GM18861 (cell line): Measurements from ENCODE around the gene USP30.

Experiments used
- ATAC-seq: cut with Tn5 transposase; IDR thresholded peaks from one replicate; pipeline ENCODE4 v1.9.1; 2021; ENCODE audit not compliant: unreplicated experiment

Gene USP30

DNA sequence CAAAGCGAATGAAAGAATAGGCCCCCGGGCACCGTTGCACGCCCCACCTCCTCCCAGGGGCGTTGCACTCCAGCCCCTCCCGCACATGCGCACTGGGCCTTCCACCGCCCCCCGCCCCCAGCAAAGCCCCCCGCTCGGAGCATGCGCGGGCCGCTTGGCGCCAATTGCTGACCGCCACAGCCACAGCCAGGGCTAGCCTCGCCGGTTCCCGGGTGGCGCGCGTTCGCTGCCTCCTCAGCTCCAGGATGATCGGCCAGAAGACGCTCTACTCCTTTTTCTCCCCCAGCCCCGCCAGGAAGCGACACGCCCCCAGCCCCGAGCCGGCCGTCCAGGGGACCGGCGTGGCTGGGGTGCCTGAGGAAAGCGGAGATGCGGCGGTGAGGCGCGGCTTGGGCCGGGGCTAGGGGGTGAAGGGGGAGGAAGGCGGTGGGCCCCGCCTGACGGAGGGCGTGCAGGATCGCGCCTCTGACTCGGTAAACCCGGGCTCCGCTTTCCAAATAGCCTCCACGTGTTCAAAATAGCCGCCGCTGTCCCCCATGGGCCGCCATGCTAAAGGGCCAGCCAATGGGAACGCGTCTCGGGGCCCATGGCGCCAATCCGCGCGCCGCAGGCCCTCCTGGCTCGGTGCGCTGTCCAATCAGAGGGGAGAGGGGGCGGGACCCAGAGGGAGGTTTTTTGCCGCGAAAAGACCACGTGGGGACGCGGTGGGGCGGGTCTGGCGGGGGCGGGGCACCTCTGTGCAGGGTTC is 45.2 kb downstream of the USP30 start, which contains the start of gene UNG:
Gene UNG, plus strand, starts transcription at position 163 of the 748 bp plus-strand sequence. Its CDS starts 83 bp downstream, at position 246.
- ATAC-seq: peak; percentile 81

DNA sequence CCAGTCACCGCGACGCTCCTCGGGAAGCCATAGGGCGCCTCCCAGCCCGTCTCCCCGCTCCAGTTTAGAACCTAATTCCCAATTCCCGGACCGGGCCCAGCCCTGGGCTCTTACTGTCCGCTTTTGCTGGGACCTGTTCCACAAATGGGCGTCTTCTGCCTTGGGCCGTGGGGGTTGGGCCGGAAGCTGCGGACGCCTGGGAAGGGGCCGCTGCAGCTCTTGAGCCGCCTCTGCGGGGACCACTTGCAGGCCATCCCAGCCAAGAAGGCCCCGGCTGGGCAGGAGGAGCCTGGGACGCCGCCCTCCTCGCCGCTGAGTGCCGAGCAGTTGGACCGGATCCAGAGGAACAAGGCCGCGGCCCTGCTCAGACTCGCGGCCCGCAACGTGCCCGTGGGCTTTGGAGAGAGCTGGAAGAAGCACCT is 45.8 kb downstream of the USP30 start:
- ATAC-seq: peak; percentile 16

DNA sequence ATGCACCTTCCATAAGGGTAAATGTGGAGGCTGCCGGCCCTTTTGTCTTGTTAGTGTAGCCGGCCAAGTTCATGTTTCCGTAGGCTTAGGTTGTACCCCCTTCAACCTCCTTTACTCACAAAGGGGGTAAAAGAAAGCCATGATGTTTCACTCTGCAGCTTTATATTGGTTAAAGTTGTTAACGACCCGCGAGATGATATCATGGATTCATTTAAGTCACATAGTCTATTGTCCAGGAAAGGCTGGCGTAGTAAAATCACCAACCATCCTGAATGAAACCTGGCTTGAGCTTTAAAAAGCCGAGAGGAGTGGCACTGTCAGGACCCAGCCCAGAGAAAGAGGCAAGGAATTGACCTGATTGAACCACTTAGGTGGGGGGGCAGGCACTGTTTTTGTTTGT is 46.3 kb downstream of the USP30 start:
- no peak for ATAC-seq

DNA sequence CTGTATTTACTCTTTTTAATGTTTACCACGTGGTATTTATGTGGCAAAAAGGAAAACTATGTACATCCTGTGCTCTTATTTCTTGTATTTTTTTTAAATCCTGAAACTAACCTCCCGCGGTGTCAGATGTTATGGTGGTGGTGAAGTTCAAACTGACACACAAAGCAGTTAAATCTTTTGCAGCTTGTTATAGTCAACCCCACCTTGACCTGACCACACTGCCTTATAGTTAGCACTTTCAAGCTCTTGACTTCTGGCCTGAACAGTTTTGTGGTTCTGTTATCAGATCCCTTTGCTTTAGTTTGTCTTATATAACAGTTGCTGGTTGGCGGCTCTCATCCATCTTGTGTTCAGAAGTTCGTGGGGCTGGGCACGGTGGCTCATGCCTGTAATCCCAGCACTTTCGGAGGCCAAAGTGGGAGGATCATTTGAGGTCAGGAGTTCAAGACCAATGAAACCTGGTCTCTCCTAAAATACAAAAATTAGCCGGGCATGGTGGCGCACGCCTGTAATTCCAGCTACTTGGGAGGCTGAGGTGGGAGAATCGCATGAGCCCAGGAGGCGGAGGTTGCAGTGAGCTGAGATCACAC is 47.1 kb downstream of the USP30 start:
- no peak for ATAC-seq

DNA sequence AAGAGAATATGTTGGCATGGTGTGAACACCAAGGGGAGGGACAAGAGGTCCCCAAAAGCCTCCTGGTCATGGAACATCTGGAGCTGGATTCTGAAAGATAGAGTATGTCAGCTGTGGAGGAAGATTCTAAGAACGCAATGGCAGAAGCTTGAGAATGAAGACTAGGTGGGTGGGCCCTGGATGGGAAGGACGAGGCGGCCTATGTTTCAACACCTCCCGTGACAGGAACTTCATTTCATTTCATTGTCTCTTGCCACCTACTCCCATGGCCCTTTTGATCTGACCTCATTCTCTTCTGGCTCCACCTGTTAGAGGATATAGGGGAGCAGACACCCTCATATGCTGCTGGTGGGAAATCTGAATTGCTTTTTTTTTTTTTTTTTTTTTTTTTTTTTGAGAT is 48.4 kb downstream of the USP30 start:
- ATAC-seq: no peak

DNA sequence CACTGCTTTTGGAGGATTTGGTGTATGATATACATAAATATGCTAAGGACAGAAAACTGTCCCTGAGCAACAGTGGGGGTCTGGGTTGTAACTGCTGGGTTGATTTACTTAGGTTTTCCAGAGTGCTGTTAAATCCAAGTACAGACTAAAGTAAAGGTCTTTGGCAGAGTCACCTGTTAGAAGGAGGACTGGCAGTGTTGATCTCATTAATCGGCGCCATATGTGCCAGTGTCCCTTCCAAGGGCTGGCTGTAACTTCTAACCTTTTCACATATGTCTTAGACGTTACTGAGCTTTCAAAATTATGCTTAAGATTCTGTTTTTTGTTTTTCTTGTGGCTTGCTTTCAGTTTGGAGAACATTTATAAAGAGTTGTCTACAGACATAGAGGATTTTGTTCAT is 50.1 kb downstream of the USP30 start:
- no peak for ATAC-seq

DNA sequence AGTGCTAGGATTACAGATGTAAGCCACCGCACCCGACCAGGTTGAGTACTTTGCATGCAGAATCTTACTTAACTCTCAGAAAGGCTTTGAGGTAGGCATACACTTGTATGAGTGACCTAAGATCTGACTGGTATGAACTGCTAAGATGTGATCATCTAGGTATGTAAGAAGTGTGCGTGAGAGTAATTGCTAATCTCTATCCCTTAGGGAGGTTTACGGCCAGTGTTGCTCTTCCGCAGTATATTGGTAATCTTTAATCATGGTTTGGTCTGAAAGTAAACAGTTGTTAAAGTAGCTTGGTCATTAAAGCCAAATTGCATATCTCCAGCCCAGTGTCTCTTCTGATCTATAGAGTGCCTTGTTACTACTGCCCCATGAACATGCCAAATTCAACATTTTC is 52.8 kb downstream of the USP30 start:
- no peak for ATAC-seq

DNA sequence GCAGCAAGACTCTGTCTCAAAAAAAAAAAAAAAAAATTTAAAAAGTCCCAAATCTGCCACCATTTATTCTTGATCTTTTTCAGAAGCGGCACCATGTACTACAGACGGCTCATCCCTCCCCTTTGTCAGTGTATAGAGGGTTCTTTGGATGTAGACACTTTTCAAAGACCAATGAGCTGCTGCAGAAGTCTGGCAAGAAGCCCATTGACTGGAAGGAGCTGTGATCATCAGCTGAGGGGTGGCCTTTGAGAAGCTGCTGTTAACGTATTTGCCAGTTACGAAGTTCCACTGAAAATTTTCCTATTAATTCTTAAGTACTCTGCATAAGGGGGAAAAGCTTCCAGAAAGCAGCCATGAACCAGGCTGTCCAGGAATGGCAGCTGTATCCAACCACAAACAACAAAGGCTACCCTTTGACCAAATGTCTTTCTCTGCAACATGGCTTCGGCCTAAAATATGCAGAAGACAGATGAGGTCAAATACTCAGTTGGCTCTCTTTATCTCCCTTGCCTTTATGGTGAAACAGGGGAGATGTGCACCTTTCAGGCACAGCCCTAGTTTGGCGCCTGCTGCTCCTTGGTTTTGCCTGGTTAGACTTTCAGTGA is 57.5 kb downstream of the USP30 start:
- ATAC-seq: no peak

DNA sequence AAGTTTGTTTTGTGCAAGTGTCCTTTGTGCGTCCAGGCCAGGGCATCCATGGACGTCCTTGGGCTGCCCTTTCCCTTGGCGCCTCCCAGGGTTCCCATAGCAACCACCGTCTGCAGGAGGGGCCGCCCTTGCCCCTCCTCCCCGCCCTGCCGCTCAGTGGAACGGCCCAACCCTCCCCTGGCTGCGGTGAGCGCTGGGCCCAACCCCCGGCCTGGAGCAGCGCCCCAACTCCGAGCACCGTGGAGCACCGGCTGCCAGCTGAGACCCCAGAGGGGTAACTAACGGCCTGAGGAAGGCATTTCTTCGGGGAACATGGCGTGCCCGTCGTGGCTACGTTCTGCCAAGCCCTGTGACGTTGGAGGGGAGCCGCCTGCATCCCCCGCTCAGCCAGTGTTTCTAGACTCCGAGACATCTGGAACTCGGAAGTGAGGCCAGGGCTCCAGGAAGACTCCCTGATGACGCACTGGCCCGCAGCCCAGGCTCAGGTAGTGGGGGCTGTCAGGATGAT is 58.7 kb downstream of the USP30 start:
- no peak for ATAC-seq

DNA sequence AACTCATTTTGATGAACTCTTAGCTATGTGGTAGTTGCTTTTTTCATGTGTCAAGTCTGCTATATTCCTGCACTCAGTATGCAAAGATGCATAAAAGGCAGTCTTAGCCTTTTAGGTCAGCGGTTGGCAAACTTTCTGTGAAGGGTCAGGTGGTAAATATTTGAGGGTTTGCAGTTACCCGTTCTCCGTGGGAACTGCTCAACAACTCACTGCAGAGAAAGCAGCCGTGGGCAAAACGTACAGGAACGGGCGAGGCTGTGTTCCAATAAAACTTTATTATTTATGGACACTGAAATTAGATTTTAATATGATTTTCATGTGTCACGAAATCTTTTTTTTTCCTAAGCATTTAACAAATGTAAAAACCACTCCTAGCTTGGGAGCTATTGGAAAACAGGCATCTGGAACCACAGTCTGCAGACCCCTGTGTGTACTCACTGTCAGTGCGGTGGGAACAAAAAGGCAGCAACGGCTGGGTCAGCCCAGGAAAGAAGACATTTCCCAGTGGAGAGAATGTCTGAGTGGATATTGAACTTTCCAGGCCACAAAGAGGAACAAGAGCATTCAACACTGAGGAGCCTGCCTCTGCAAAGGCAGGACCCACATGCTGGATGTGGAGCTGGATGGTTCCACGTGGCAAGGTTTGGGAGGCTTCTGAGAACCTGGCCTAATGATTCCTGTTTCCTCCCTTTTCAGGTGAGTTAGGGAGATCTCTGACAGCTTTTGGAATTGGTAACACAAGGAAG is 60.5 kb downstream of the USP30 start:
- ATAC-seq: no peak

DNA sequence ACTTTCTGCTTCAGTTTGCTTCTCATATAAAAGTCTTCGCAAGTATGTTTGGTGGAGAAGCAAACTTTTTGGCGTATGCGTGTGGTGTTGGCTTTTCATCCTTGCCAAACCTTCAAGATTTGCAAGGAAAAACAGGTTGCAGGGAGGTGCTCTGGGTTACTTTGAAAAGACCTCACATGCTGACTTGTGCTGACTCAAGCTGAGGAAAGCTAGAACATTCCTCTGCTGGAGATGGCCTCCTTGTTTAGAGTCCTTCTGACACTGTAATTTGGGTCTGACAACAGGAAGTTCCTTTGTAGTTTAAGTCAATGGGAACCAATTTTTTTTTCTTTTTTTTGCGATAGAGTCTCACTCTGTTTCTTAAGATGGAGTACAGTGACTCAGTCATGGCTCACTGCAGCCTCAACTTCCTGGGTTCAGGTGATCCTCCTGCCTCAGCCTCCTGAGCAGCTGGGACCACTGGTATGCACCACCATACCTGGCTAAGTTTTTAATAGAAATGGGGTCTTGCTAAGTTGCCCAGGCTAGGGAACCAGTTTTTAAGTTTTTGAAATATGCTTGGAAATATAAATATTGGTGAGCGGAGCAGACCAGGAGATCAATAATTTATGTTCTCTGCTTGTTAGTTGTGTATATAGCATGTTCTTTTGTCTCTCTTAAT is 61.4 kb downstream of the USP30 start:
- no peak for ATAC-seq

DNA sequence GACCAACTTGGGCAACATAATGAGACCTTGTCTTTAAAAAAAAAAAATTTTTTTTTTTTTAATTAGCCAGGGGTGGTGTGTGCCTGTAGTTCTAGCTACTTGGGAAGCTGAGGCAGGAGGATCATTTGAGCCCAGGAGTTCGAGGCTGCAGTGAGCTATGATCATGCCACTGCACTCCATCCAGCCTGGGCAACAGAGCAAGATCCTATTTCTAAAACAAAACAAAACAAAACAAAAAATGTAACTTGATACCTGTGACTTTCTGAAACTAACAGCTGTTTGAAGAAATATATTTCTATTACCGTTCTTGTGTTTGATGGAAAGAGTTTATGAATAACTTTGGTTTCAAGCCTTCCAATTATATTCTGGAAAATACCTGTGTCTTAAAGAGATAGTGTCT is 62.3 kb downstream of the USP30 start:
- no peak for ATAC-seq

DNA sequence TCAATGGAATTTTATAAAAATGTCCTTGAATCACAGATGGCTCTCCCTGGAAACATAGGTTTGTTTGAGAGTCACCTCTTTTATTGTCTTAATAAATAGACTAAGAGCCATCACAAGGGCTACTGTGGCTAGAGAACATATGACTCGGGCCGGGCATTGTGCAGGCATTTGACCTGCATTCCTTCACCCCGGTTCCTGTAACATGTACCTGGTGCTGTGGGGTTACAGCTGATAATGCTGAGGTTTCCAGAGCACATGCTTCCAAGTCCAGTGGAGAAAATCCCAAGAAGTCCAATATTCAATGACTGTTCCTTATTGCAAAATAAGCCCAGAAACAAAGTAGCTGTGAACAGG is 63.0 kb downstream of the USP30 start:
- ATAC-seq: no peak

DNA sequence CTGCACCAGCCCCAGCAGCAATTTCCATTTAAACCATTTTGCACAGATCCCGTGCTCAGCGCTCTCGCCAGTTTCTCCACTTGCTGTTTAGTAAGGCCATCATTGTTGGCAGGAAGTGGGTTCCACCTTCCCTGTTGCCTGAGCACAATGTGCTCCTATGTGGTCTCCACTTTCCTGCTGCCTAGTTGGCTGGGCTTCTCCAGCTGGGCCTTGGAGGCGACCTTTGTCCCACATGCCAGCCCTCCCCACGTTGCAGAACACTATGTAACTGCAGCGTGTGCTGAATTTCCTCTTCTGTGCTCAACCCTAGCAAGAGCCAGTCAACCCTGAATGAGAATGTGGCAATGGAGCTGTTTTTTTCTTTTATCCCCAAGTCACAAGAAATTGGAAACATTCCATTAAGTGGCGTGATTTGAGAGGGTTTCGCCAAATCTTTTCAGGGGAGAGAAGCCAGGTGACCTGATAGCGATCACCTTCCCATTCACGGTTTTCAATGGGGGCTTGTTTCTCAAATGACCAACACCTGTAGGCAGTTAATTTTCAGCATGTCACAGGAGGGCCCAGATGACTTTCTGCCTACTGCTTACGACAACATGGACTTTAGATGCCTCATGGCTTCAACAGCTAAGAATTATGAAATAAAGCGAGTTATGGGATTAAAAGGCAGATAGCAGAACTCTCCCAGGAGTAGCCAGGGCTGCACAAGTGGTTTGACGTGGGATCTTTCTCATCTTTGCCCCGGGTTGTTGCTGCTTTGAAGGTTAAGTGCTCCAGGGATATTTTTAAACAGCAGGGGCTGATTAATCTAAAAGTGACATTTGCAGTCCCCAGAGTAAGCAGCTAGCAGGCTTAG is 63.6 kb downstream of the USP30 start, which contains the start of gene ACACB:
Gene ACACB, plus strand, starts transcription at position 830 of the 853 bp plus-strand sequence. CDS start 22,819 bp downstream, outside the sequence.
- ATAC-seq: no peak

DNA sequence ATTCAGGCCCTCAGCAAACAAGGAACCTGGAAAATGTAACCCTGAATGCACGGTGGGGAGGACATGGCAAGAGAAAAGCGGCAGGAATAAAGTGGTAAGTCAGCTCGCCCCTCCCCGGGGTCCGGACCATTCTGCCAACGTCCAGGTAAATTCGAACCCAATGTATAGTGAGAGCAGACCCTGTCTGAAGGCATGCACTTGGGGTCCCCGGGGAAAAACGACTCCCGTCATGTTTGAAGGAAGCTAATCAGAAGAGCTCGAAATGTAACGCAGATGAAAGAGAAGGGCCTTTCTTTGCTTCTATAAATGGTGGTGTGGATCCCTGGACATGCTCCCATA is 64.2 kb downstream of the USP30 start:
- ATAC-seq: no peak

DNA sequence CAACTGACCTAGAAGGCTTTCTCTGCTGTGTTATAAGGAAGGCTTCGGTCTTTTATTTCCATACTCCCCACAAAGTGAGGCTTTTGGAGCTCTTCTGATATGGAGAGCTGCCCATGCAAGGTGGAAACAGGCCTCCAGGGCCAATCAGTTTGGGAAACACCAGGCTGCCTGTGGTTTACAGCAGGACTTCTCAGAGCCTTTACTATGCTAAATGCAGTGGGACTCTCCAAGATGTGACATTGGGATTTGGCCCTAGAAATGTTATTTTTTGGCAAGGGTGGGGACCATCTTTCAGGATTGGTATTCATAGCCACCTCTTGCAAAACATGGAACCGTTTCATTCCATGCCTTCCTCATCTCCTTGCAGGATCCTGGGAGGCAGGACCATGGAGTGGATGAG is 67.7 kb downstream of the USP30 start:
- no peak for ATAC-seq

DNA sequence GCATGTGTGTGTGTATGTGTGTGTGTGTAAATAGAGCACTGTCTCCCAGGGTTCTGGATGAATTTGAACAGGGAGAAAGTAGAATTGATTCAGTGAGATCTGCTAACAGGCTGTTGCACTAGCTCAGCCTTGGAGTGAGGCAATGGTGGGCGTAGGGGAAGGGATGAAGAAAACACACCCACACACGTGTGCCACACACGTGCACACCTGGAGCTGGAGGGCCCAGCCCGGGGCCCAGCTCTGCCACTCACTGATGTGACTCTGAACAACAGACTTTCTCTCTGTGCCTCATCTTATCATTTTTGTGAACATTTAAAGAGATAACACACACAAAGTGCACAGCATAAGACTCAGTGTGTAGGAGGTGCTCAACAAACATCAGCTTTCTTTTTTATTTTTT is 68.2 kb downstream of the USP30 start:
- no peak for ATAC-seq

DNA sequence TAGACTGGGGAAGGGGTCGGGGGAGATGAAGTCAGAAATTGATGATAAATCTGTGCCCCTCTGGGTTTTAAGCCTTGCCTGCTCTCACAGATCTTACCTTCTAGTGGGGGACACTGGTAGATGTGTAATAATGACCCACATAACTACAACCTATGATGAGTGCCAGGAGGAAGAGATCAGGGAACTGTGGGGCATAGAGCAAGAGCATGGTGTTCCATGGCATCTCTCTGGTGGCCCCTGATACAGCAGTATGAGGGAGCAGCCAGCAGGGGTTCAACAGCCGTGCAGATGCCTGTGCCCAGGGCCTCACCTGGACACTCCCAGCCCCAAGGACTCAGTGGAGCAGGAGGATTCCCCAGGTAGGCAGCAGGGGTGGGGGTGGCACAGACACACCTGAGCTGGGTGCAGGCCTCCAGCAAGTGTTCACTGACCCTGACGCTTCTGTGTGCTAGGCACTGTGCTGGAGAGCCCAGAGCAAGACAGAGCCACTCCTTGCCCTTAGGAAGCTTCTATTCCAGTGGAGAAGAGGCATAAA is 69.0 kb downstream of the USP30 start:
- ATAC-seq: no peak

DNA sequence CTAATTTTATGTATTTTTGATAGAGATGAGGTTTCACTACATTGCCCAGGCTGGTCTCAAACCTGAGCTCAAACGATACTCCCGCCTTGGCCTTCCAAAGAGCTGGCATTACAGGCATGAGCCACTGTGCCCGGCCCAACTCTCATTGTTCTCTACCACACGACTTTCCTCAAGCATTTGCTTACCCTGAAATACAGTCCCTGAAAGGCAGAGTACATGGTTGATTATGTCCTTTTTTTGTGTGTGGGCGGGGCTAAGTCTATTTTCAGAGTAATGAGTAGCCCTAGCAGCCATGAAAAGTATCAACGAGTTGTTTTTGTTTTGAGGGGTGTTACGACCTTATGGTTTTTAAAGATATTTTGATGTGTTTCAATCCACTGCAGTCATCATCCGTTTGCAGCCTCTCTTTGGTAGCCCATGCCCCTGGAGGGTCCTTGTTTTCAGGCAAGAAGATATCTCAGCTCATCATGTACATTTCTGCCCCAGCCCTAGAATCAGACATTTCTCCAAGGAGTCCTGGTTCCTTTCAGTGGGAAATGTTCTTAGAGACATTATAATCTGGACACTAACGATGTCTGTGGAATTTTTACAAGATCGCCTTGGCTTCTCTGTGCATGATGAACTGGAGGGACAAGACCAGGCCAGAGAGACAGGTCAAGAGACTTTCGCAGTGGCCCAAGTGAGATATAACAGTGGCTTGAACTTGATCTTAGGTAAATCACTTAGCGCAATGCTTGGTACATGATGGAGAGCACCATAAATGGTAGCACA is 72.7 kb downstream of the USP30 start:
- no peak for ATAC-seq
